Neural progenitor cell (in vitro differentiated cells): ENCODE results near the gene GGT6. TPM values are rescaled to one million over a fixed set of nuclear protein-coding genes. Genes with fewer than 3 reads are reported as not detected.
"Not testable (repeated sequence)": the region's sequence is repeated elsewhere in the genome, so short reads cannot be mapped to it uniquely, and the experiment has no call there.

Source experiments
- DNase-seq: peaks from one replicate; pipeline ENCODE4 v3.0.0-alpha.2; 2016; ENCODE audit warnings: low spot score
- H2AFZ ChIP-seq: fragments of 200-600 bp; sonication (generic); replicated peaks from 2 replicates; pipeline ENCODE4 v1.6.1; 2016; ENCODE audit warnings: antibody characterized with exemption
- H3F3A ChIP-seq: fragments of 200-600 bp; sonication (generic); 2 replicates; pipeline ENCODE4 v1.6.1; 2016; ENCODE audit warnings: antibody characterized with exemption, low read depth
- H3K27ac ChIP-seq: fragments of 200-600 bp; sonication (generic); 2 replicates; pipeline ENCODE4 v1.5.1; 2016; ENCODE audit warnings: mild to moderate bottlenecking
- H3K27me3 ChIP-seq: fragments of 200-600 bp; sonication (generic); 2 replicates; pipeline ENCODE4 v1.6.1; 2016; ENCODE audit warnings: mild to moderate bottlenecking, moderate library complexity
- H3K36me3 ChIP-seq: fragments of 200-600 bp; sonication (generic); 2 replicates; pipeline ENCODE4 v1.5.1; 2016
- H3K4me1 ChIP-seq: fragments of 200-600 bp; sonication (generic); 2 replicates; pipeline ENCODE4 v1.6.1; 2016; ENCODE audit warnings: mixed run types
- H3K4me2 ChIP-seq: fragments of 200-600 bp; sonication (generic); 2 replicates; pipeline ENCODE4 v1.6.1; 2016
- H3K4me3 ChIP-seq: fragments of 200-600 bp; sonication (generic); 2 replicates; pipeline ENCODE4 v1.5.1; 2016
- H3K79me2 ChIP-seq: fragments of 200-600 bp; sonication (generic); 2 replicates; pipeline ENCODE4 v1.6.1; 2016; ENCODE audit warnings: low read depth
- H3K9ac ChIP-seq: fragments of 200-600 bp; sonication (generic); 2 replicates; pipeline ENCODE4 v1.6.1; 2016
- H3K9me3 ChIP-seq: fragments of 200-600 bp; sonication (generic); 2 replicates; pipeline ENCODE4 v1.5.1; 2016; ENCODE audit warnings: low read depth
- H4K20me1 ChIP-seq: fragments of 200-600 bp; sonication (generic); 2 replicates; pipeline ENCODE4 v1.6.1; 2016; ENCODE audit warnings: low read depth
- H3K27ac Mint-ChIP-seq: 3 replicates; pipeline ENCODE4 v1.8.0; 2021; ENCODE audit warnings: mixed read lengths
- H3K27me3 Mint-ChIP-seq: 2 replicates; pipeline ENCODE4 v1.8.0; 2022; ENCODE audit warnings: low read depth, mild to moderate bottlenecking, inconsistent platforms, moderate library complexity, mixed read lengths; ENCODE audit not compliant: insufficient read depth
- H3K36me3 Mint-ChIP-seq: 3 replicates; pipeline ENCODE4 v1.8.0; 2021; ENCODE audit warnings: mixed read lengths
- H3K4me1 Mint-ChIP-seq: 3 replicates; pipeline ENCODE4 v1.8.0; 2021; ENCODE audit warnings: mixed read lengths
- H3K4me3 Mint-ChIP-seq: 3 replicates; pipeline ENCODE4 v1.8.0; 2021; ENCODE audit warnings: mild to moderate bottlenecking, moderate library complexity, mixed read lengths
- H3K9me3 Mint-ChIP-seq: 3 replicates; pipeline ENCODE4 v1.8.0; 2020; ENCODE audit warnings: mixed read lengths
- CTCF ChIP-seq: fragments of 200-600 bp; sonication (generic); IDR thresholded peaks from 2 replicates; pipeline ENCODE4 v1.5.1; 2017; ENCODE audit warnings: antibody characterized with exemption, mild to moderate bottlenecking
- EZH2 ChIP-seq: fragments of 200-600 bp; sonication (generic); IDR thresholded peaks from 2 replicates; pipeline ENCODE4 v1.6.1; 2017; ENCODE audit warnings: antibody characterized with exemption, mild to moderate bottlenecking, moderate library complexity
- EZH2phosphoT487 ChIP-seq: fragments of 200-600 bp; sonication (generic); IDR thresholded peaks from 2 replicates; pipeline ENCODE4 v1.6.1; 2017; ENCODE audit warnings: antibody characterized with exemption
- total RNA-seq: library from RNA; depleted of rRNA; stranded (reverse); fragments of >200 nt; gene quantifications from 2 replicates; pipeline ENCODE4 v1.2.3, GENCODE V29; 2015; ENCODE audit warnings: low replicate concordance

The GGT6 gene
- total RNA-seq, 1 donor from 2014 or later: not detected

- Histone ChIP-seq H3K4me1 (peaks cover 12% of the 10 kb centered on the region), H3K9me3 (no peaks in the 10 kb centered on the region), H3K27me3 (no peaks in the 10 kb centered on the region), H4K20me1 (no peaks in the 10 kb centered on the region), H3K79me2 (no peaks in the 10 kb centered on the region), H3F3A (no peaks in the 10 kb centered on the region), H3K27ac (no peak overlapping the region), H3K4me2 (no peak overlapping the region), H3K4me3 (no peak overlapping the region), H3K9ac (no peak overlapping the region), H3K36me3 (no peaks in the 10 kb centered on the region), H2AFZ (no peak overlapping the region)
- peaks cover 3% of the 10 kb centered on the region for H3K27me3 Mint-ChIP-seq
- H3K4me3 Mint-ChIP-seq: no peak overlapping the region
- H3K4me1 Mint-ChIP-seq: peaks cover 30% of the 10 kb centered on the region
- DNase-seq: no peak
- TF ChIP-seq EZH2phosphoT487 (no peak), EZH2 (no peak), CTCF (no peak)
- H3K36me3 Mint-ChIP-seq: no peaks in the 10 kb centered on the region
- H3K9me3 Mint-ChIP-seq: no peaks in the 10 kb centered on the region
- H3K27ac Mint-ChIP-seq: peak overlapping the region; percentile 65
These were observed 47.4 kb upstream of the GGT6 start for GRCh38 chr17:4607773-4608187.

- no peaks in the 10 kb centered on the region for H3F3A ChIP-seq
- Mint-ChIP-seq H3K4me3 (no peak overlapping the region), H3K27ac (peak overlapping the region; percentile 65), H3K4me1 (peaks cover 30% of the 10 kb centered on the region), H3K9me3 (no peaks in the 10 kb centered on the region), H3K27me3 (peaks cover 2% of the 10 kb centered on the region), H3K36me3 (no peaks in the 10 kb centered on the region)
- TF ChIP-seq CTCF (no peak), EZH2phosphoT487 (no peak), EZH2 (no peak)
- H3K4me1 ChIP-seq: peaks cover 12% of the 10 kb centered on the region
- H3K4me3 ChIP-seq: no peak overlapping the region
- no peak overlapping the region for H2AFZ ChIP-seq
- H3K4me2 ChIP-seq: no peak overlapping the region
- no peaks in the 10 kb centered on the region for H3K27me3 ChIP-seq
- no peak for DNase-seq
- no peaks in the 10 kb centered on the region for H3K36me3 ChIP-seq
- H3K79me2 ChIP-seq: no peaks in the 10 kb centered on the region
- no peaks in the 10 kb centered on the region for H3K9me3 ChIP-seq
- no peak overlapping the region for H3K9ac ChIP-seq
- H3K27ac ChIP-seq: no peak overlapping the region
- H4K20me1 ChIP-seq: no peaks in the 10 kb centered on the region
These were observed 46.9 kb upstream of the GGT6 start for GRCh38 chr17:4607261-4607741.

- Histone ChIP-seq H3K27ac (no peak overlapping the region), H3K79me2 (no peaks in the 10 kb centered on the region), H3K27me3 (no peaks in the 10 kb centered on the region), H3K36me3 (no peaks in the 10 kb centered on the region), H3K4me1 (peaks cover 17% of the 10 kb centered on the region), H2AFZ (no peak overlapping the region), H4K20me1 (no peaks in the 10 kb centered on the region), H3K4me3 (no peak overlapping the region), H3F3A (peaks cover 7% of the 10 kb centered on the region), H3K9ac (no peak overlapping the region), H3K9me3 (no peaks in the 10 kb centered on the region), H3K4me2 (no peak overlapping the region)
- DNase-seq: no peak
- Mint-ChIP-seq H3K4me3 (no peak overlapping the region), H3K9me3 (no peaks in the 10 kb centered on the region), H3K4me1 (peaks cover 32% of the 10 kb centered on the region), H3K27ac (no peak overlapping the region), H3K36me3 (no peaks in the 10 kb centered on the region), H3K27me3 (no peaks in the 10 kb centered on the region)
- TF ChIP-seq EZH2phosphoT487 (no peak), CTCF (no peak), EZH2 (no peak)
These were observed 45.4 kb upstream of the GGT6 start for GRCh38 chr17:4605826-4606225.

- H3K27me3 Mint-ChIP-seq, H3K9me3 Mint-ChIP-seq, H3K79me2 ChIP-seq, H4K20me1 ChIP-seq, H3K4me3 ChIP-seq, H3K36me3 ChIP-seq, H3K27ac Mint-ChIP-seq, H3K4me3 Mint-ChIP-seq, H3K9ac ChIP-seq, H2AFZ ChIP-seq, H3K27ac ChIP-seq, H3K27me3 ChIP-seq, H3K4me2 ChIP-seq, H3K9me3 ChIP-seq, H3K36me3 Mint-ChIP-seq, DNase-seq: not testable (repeated sequence)
- H3K4me1 ChIP-seq: peaks cover 28% of the 10 kb centered on the region
- H3F3A ChIP-seq: peaks cover 18% of the 10 kb centered on the region
- H3K4me1 Mint-ChIP-seq: peaks cover 43% of the 10 kb centered on the region
These were observed 44.4 kb upstream of the GGT6 start for GRCh38 chr17:4604736-4605135.
